ENCODE results near the gene GNAS-AS1. TPM values are rescaled to one million over a fixed set of nuclear protein-coding genes. Genes with fewer than 3 reads are reported as not detected.

Gene GNAS-AS1
- total and polyA plus RNA-seq, 10 of the 15 experiments (the other 5 are each of a cell fraction or from before 2014, with no cell fraction given), result 0.06 to 2.7 (median 1.2) TPM

DNA sequence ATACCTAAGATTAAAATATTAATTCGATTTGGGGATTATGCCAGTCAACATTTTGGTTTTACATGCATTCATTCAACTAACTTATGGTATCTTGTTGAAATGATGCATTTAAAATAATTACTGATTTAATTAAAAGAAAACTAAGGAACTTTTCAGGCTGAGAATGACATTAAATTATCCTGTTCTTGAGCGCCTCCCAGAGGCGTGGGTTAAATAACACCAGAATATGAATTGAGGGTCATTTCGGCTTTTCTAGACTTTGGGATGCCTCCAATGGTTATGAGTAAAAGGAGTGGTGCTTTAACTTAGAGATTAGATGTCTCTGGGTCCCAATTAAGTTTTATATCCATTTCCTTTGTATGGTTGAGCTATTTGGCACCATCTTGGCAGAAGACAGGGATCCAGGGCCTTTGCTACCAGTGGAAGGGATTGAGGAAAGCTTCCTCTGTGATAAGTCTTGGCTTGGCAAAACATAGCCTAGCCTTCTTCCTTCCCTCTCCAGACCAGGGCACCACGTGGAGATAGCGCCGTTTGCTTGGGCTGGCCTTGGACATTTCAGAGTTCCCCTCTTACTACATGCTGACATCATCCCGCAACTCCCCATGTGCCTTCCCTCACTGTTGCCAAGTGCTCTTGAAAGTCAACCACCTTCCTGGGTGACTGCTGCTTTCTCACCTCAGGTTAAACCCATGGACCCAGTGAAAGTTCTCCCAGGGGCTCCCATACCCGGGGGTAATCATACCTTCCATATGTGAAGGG lies 30.5 kb upstream of the GNAS-AS1 start (continued):
- TF ChIP-seq, protein P1, sequence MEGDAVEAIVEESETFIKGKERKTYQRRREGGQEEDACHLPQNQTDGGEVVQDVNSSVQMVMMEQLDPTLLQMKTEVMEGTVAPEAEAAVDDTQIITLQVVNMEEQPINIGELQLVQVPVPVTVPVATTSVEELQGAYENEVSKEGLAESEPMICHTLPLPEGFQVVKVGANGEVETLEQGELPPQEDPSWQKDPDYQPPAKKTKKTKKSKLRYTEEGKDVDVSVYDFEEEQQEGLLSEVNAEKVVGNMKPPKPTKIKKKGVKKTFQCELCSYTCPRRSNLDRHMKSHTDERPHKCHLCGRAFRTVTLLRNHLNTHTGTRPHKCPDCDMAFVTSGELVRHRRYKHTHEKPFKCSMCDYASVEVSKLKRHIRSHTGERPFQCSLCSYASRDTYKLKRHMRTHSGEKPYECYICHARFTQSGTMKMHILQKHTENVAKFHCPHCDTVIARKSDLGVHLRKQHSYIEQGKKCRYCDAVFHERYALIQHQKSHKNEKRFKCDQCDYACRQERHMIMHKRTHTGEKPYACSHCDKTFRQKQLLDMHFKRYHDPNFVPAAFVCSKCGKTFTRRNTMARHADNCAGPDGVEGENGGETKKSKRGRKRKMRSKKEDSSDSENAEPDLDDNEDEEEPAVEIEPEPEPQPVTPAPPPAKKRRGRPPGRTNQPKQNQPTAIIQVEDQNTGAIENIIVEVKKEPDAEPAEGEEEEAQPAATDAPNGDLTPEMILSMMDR (IDR thresholded peaks at IDR 0.05 in 2 of 3, conservative IDR thresholded peaks at IDR 0.05 in 1 of 3; ENCODE audit: control insufficient read depth in 2 of 3, extremely low read depth in 1 of 3, insufficient read depth in 1 of 3, low read depth in 3 of 3, low read length in 3 of 3), result peak; percentile 37 to 39 (median 37); a peak in 4 of 6 replicates
- TF ChIP-seq BRCA1 (IDR thresholded peaks at IDR 0.05; ENCODE audit: low read depth, low read length), result no peak
- no peak for TF ChIP-seq RCOR1 (conservative IDR thresholded peaks at IDR 0.05; ENCODE audit: low read depth, low read length)
- no peak for TF ChIP-seq FOXK2 (IDR thresholded peaks at IDR 0.05)
- no peak for TF ChIP-seq POLR2A (IDR thresholded peaks at IDR 0.05; ENCODE audit: low read depth, low read length)
- no peak for TF ChIP-seq TAF1 (IDR thresholded peaks at IDR 0.05; ENCODE audit: borderline replicate concordance, low read depth, low read length)

DNA sequence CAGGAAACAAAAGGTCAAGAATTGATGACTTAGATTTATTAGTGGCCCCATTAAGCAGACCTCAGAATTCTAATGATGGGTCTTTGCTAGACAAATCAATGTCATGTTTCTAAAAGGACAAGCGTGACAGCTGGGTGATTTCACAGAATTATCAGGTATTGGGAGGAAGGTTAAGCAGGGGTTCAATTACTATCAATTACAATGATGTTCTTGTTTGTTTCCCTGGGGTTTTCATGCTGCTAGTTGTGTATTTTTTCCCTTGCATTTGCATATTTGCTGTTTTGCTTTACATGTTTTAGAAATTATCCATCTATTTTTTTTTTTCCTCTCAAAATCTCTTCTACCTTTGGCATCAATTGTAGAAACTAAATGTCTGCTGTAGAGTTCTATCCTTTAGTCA lies 29.7 kb upstream of the GNAS-AS1 start:
- no peak overlapping the region for H3K27ac ChIP-seq (ENCODE audit: control insufficient read depth, insufficient read depth)
- no peaks in the 10 kb centered on the region for H3K36me3 ChIP-seq (ENCODE audit: control insufficient read depth in 2 of 2, insufficient read depth in 2 of 2, low read length in 1 of 2)
- in situ Hi-C loops (cut with MboI) (no loop called here), intact Hi-C loops (cut with micrococcal nuclease; ENCODE audit: unreplicated experiment) (no loop called here)
- no peak for ATAC-seq
- no peak overlapping the region for H2AFZ ChIP-seq (ENCODE audit: control insufficient read depth, low read depth, low read length)
- H3K9me3 ChIP-seq (replicated peaks; ENCODE audit: control insufficient read depth, insufficient read depth, low read length), result no peaks in the 10 kb centered on the region
- no peak overlapping the region for H3K4me2 ChIP-seq (ENCODE audit: control insufficient read depth, insufficient read depth)
- CTCF ChIA-PET, result interaction anchor here (0.7 to 3.7 kb wide), 4 partner anchors 10 to 341 kb away, joined by 3 to 19 read pairs (median 3); no protein-coding TSS in a partner anchor
- H3K27me3 ChIP-seq (replicated peaks in 1 of 2; ENCODE audit: control insufficient read depth in 2 of 2, insufficient read depth in 2 of 2, low read length in 1 of 2), result no peaks in the 10 kb centered on the region
- FAIRE-seq, result no peak
- no peak for TF ChIP-seq RBBP5 (conservative IDR thresholded peaks at IDR 0.05)
- TF ChIP-seq SIX5 (IDR thresholded peaks at IDR 0.05; ENCODE audit: low read depth, low read length, severe bottlenecking), result no peak
- TF ChIP-seq CBFB (IDR thresholded peaks at IDR 0.05; ENCODE audit: low read depth), result no peak
- TF ChIP-seq MTA2 (IDR thresholded peaks at IDR 0.05; ENCODE audit: low read depth), result no peak
- BruUV-seq (replicated peaks), result no TSS peak
- POLR2A ChIA-PET, result interaction anchor here (0.6 kb wide), 1 partner anchor 144 kb away, joined by 3 read pairs; no protein-coding TSS in a partner anchor
- 48% methylated on average over 1 of the region's 1 CpG for WGBS (ENCODE audit: insufficient coverage, insufficient replicate concordance, low lambda C conversion rate, missing lambda C conversion rate)
- H3K4me3 ChIP-seq, result no peak overlapping the region
- SMC1A ChIA-PET (ENCODE audit: uncharacterized antibody, unreplicated experiment), result interaction anchor here (1.0 to 1.5 kb wide), 2 partner anchors 10 to 206 kb away, joined by 3 to 4 read pairs; no protein-coding TSS in a partner anchor
- RAD21 ChIA-PET (ENCODE audit: unreplicated experiment), result no interaction called here
- H3K9ac ChIP-seq (ENCODE audit: control insufficient read depth, insufficient read depth, low read length), result no peak overlapping the region
- no peak for DNase-seq (ENCODE audit: low read depth, low spot score)
- H3K79me2 ChIP-seq (ENCODE audit: control insufficient read depth, insufficient read depth, low read length), result no peaks in the 10 kb centered on the region
- H4K20me1 ChIP-seq (ENCODE audit: control insufficient read depth, insufficient read depth), result no peaks in the 10 kb centered on the region
- no peaks in the 10 kb centered on the region for H3K4me1 ChIP-seq (ENCODE audit: control insufficient read depth, insufficient read depth, low read length)
